Liver (tissue), 9 donors: Measurements from ENCODE around the gene LSAMP. TPM values are rescaled to one million over a fixed set of nuclear protein-coding genes. Genes with fewer than 3 reads are reported as not detected.

Experiments
- DNase-seq: peaks from one replicate; pipeline ENCODE4 v3.0.0-alpha.2; 2017; ENCODE audit warnings: low spot score
- H3K27ac ChIP-seq, 2 donors: one replicate each; pipeline ENCODE4 v1.7.0; 2013; ENCODE audit warnings: inconsistent platforms in 2 of 2, low read length in 2 of 2, control low read depth in 1 of 2, low read depth in 1 of 2, mild to moderate bottlenecking in 1 of 2
- H3K27me3 ChIP-seq, 4 donors: one replicate each; pipeline versions ENCODE4 v1.6.1 to v1.7.0; 2013; ENCODE audit warnings: low read length in 3 of 4, inconsistent platforms in 1 of 4, mild to moderate bottlenecking in 1 of 4, moderate library complexity in 1 of 4; ENCODE audit not compliant: control insufficient read depth in 4 of 4, insufficient read depth in 4 of 4
- H3K36me3 ChIP-seq, 4 donors: one replicate each; pipeline versions ENCODE4 v1.6.1 to v1.7.0; 2013; ENCODE audit warnings: low read length in 3 of 4, mild to moderate bottlenecking in 3 of 4, low read depth in 1 of 4, moderate library complexity in 1 of 4; ENCODE audit not compliant: control insufficient read depth in 4 of 4, insufficient read depth in 3 of 4
- H3K4me1 ChIP-seq, 4 donors: one replicate each; pipeline versions ENCODE4 v1.6.1 to v1.7.0; 2013; ENCODE audit warnings: low read length in 3 of 4, mild to moderate bottlenecking in 3 of 4, moderate library complexity in 1 of 4; ENCODE audit not compliant: control insufficient read depth in 4 of 4, insufficient read depth in 4 of 4
- H3K4me3 ChIP-seq, 3 donors: one replicate each; pipeline versions ENCODE4 v1.6.1 to v1.7.0; 2013; ENCODE audit warnings: low read length in 3 of 3, control low read depth in 1 of 3, low read depth in 1 of 3, mild to moderate bottlenecking in 1 of 3
- H3K9ac ChIP-seq, 2 donors: one replicate each; pipeline ENCODE4 v1.7.0; 2013; ENCODE audit warnings: low read length in 2 of 2, mild to moderate bottlenecking in 2 of 2, moderate library complexity in 2 of 2, control low read depth in 1 of 2, low read depth in 1 of 2
- H3K9me3 ChIP-seq, 4 donors: one replicate each; pipeline versions ENCODE4 v1.6.1 to v1.7.0; 2013; ENCODE audit warnings: low read length in 3 of 4; ENCODE audit not compliant: control insufficient read depth in 4 of 4
- EGR1 ChIP-seq, 2 donors: IDR thresholded peaks; 2 replicates each; pipeline ENCODE4 v1.6.1; 2016 to 2018; ENCODE audit warnings: antibody characterized with exemption in 2 of 2, low read depth in 2 of 2
- FOXA1 ChIP-seq: IDR thresholded peaks from 2 replicates; pipeline ENCODE4 v1.6.1; 2016; ENCODE audit warnings: antibody characterized with exemption
- FOXA2 ChIP-seq: IDR thresholded peaks from 2 replicates; pipeline ENCODE4 v1.6.1; 2016; ENCODE audit warnings: antibody characterized with exemption
- GABPA ChIP-seq, 2 donors: IDR thresholded peaks in 1 of 2; conservative IDR thresholded peaks in 1 of 2; 2 replicates each; pipeline ENCODE4 v1.6.1; 2016; ENCODE audit warnings: antibody characterized with exemption in 2 of 2, mild to moderate bottlenecking in 1 of 2, moderate library complexity in 1 of 2
- HNF4A ChIP-seq, 2 donors: conservative IDR thresholded peaks; 2 replicates each; pipeline ENCODE4 v1.6.1; 2016; ENCODE audit warnings: antibody characterized with exemption in 2 of 2, mild to moderate bottlenecking in 2 of 2
- HNF4G ChIP-seq: IDR thresholded peaks from 2 replicates; pipeline ENCODE4 v1.6.1; 2016; ENCODE audit warnings: antibody characterized with exemption
- NR2F2 ChIP-seq: IDR thresholded peaks from 2 replicates; pipeline ENCODE4 v1.6.1; 2016; ENCODE audit warnings: antibody characterized with exemption
- RAD21 ChIP-seq, 2 donors: IDR thresholded peaks; 2 replicates each; pipeline ENCODE4 v1.6.1; 2016; ENCODE audit warnings: antibody characterized with exemption in 2 of 2, mild to moderate bottlenecking in 2 of 2
- RXRA ChIP-seq, 2 donors: IDR thresholded peaks; 2 replicates each; pipeline ENCODE4 v1.6.1; 2017 to 2018; ENCODE audit warnings: antibody characterized with exemption in 2 of 2, mild to moderate bottlenecking in 1 of 2
- SP1 ChIP-seq: IDR thresholded peaks from 2 replicates; pipeline ENCODE4 v1.6.1; 2018; ENCODE audit warnings: antibody characterized with exemption, mild to moderate bottlenecking
- TAF1 ChIP-seq: conservative IDR thresholded peaks from 2 replicates; pipeline ENCODE4 v1.6.1; 2016; ENCODE audit warnings: antibody characterized with exemption, mild to moderate bottlenecking
- YY1 ChIP-seq: IDR thresholded peaks from 2 replicates; pipeline ENCODE4 v1.6.1; 2016; ENCODE audit warnings: antibody characterized with exemption, mild to moderate bottlenecking
- WGBS: extraction: QIAGEN DNeasy Blood & Tissue Kit; methylation state at CpG from one replicate; pipeline ENCODE4 v1.1.7; 2013; 5-methylcytosine and 5-hydroxymethylcytosine counted together
- polyA plus RNA-seq, 2 donors: library from polyadenylated mRNA; stranded (reverse) in 1 of 2; unstranded in 1 of 2; fragments of 200-250 nt in 1 of 2; fragments of >200 nt in 1 of 2; fragmentation: Nextera tagmentation in 1 of 2; extraction: Ambion mirVana in 1 of 2; gene quantifications; one replicate each; pipeline versions ENCODE4 v1.2.1 to v1.2.3, GENCODE V29; 2013 to 2015
- total RNA-seq, 2 donors: library from RNA; depleted of rRNA; stranded (reverse); fragments of >200 nt; gene quantifications; one replicate each; pipeline ENCODE4 v1.2.3, GENCODE V29; 2014
- TF ChIP-seq, protein P1 (sequence below): IDR thresholded peaks from 2 replicates; pipeline ENCODE4 v1.6.1; 2016; ENCODE audit warnings: antibody characterized with exemption
- TF ChIP-seq, protein P2 (sequence below): fragments of 150-350 bp; IDR thresholded peaks from 2 replicates; pipeline ENCODE4 v1.5.1; 2017; ENCODE audit warnings: improper control_type of control experiment, low read depth, low read length; ENCODE audit not compliant: missing input control
- TF ChIP-seq, protein P3 (sequence below): IDR thresholded peaks from 2 replicates; pipeline ENCODE4 v1.6.1; 2016; ENCODE audit warnings: antibody characterized with exemption
- TF ChIP-seq, protein P4 (sequence below): IDR thresholded peaks from 2 replicates; pipeline ENCODE4 v1.6.1; 2016; ENCODE audit warnings: antibody characterized with exemption
- donor health status: healthy.
- donor health status: healthy.
- donor health status: healthy.
- donor health status: healthy.
- donor health status: healthy.

The LSAMP gene
- total and polyA plus RNA-seq, 4 donors = 0.01 to 0.17 (median 0.06) TPM

DNA sequence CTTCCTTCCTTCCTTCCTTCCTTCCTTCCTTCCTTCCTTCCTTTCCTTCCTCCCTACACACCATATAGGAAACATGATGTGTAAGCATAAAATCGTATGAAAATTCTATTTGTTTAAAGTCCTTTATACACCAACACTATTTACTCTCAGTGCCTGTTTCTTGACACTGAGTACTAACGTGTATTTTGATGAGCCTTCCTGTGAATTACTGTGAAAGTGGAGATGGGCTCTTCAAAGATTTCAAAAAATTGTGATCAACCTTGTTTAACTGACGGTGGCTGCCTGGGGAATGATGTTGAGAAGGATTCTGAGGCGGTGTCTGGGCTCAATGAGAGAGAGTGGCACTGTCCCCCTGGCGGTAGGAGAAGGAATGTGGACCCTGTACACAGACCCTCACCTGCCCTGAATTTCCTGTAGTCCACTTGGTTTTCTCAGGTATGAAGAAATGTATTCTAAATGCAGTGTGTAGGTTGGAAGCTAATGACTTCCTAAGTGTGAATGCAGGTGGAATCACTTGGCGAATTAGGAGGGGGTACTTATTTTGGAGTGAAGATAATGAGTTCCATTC lies 584.0 kb downstream of the LSAMP start:
- 61% methylated on average over 6 of the region's 6 CpGs for WGBS
- Histone ChIP-seq H3K4me1 (no peaks in the 10 kb centered on the region), H3K9ac (no peak overlapping the region), H3K36me3 (no peaks in the 10 kb centered on the region), H3K27ac (no peak overlapping the region), H3K9me3 (no peaks in the 10 kb centered on the region), H3K4me3 (no peak overlapping the region), H3K27me3 (no peaks in the 10 kb centered on the region)
- no peak for DNase-seq
- TF ChIP-seq RXRA (IDR thresholded peaks at IDR 0.05) (no peak), FOXA1 (no peak), YY1 (no peak), FOXA2 (no peak)

DNA sequence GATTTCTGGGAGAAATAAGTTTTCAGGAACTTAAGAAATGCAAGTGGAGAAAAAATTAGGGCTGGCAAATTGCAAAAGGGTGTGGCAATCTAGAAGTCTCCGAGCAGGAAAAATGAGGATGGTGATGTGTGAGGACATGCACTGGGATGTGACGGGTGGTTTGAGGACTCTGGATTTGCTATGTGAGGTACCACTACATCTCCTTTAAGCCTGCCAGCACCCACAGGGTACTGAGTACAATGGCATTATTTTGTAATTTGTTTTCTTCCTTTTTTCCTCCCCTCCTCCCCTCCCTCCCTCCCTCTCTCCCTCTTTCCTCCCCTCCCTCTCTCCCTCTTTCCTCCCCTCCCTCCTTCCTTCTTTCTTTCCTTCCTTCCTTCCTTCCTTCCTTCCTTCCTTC lies 584.5 kb downstream of the LSAMP start:
- no peak overlapping the region for H3K9ac ChIP-seq
- TF ChIP-seq, protein P1, sequence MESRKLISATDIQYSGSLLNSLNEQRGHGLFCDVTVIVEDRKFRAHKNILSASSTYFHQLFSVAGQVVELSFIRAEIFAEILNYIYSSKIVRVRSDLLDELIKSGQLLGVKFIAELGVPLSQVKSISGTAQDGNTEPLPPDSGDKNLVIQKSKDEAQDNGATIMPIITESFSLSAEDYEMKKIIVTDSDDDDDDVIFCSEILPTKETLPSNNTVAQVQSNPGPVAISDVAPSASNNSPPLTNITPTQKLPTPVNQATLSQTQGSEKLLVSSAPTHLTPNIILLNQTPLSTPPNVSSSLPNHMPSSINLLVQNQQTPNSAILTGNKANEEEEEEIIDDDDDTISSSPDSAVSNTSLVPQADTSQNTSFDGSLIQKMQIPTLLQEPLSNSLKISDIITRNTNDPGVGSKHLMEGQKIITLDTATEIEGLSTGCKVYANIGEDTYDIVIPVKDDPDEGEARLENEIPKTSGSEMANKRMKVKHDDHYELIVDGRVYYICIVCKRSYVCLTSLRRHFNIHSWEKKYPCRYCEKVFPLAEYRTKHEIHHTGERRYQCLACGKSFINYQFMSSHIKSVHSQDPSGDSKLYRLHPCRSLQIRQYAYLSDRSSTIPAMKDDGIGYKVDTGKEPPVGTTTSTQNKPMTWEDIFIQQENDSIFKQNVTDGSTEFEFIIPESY = no peak
- no peak for TF ChIP-seq SP1
- no peak for TF ChIP-seq FOXA1
- TF ChIP-seq, protein P2, sequence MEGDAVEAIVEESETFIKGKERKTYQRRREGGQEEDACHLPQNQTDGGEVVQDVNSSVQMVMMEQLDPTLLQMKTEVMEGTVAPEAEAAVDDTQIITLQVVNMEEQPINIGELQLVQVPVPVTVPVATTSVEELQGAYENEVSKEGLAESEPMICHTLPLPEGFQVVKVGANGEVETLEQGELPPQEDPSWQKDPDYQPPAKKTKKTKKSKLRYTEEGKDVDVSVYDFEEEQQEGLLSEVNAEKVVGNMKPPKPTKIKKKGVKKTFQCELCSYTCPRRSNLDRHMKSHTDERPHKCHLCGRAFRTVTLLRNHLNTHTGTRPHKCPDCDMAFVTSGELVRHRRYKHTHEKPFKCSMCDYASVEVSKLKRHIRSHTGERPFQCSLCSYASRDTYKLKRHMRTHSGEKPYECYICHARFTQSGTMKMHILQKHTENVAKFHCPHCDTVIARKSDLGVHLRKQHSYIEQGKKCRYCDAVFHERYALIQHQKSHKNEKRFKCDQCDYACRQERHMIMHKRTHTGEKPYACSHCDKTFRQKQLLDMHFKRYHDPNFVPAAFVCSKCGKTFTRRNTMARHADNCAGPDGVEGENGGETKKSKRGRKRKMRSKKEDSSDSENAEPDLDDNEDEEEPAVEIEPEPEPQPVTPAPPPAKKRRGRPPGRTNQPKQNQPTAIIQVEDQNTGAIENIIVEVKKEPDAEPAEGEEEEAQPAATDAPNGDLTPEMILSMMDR = no peak
- TF ChIP-seq, protein P3, sequence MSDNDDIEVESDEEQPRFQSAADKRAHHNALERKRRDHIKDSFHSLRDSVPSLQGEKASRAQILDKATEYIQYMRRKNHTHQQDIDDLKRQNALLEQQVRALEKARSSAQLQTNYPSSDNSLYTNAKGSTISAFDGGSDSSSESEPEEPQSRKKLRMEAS = no peak
- TF ChIP-seq NR2F2 = no peak
- no peak for TF ChIP-seq RXRA (IDR thresholded peaks at IDR 0.05)
- 79% methylated on average over 2 of the region's 2 CpGs for WGBS
- no peaks in the 10 kb centered on the region for H3K4me1 ChIP-seq
- H3K9me3 ChIP-seq = no peaks in the 10 kb centered on the region
- no peak overlapping the region for H3K27ac ChIP-seq
- H3K4me3 ChIP-seq = no peak overlapping the region
- no peaks in the 10 kb centered on the region for H3K36me3 ChIP-seq
- no peak for DNase-seq
- H3K27me3 ChIP-seq = no peaks in the 10 kb centered on the region

DNA sequence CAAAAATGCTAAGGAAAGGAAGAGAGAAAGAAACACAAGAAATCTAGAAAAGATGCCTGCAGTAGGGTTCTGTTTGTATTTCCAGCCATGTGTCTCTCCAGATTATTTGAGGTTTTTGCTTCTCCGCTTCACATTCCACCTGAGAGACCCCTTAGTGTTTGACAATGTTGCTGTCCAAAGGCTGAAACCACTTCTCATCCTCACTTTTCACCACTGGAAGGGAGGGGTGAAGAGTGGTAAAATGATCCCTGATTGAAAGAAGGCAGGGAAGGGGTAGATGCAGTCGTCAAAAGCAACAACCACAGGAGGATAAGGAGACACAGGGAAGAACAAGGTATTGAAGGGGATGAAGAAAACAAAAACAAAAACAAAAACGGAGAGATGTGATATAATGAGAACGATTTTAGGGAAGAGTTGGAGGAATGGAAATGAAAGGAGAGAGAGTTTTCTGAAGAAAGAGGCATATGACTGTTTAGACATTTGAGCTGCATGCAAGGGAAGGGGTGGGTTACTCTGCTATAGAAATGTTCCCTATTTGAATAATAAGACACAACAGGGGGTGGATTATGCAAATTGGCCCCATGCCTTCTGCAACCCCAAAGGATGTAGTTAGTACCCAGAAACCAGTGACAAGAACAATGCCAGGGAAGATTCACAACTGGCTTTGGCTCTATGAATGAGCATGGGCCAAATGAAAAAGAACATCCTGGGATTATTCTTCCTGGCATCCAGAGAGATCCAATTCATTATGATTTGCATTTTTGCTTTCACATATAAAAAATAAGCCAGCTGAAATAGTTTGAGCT lies 586.1 kb downstream of the LSAMP start:
- no peaks in the 10 kb centered on the region for H3K27me3 ChIP-seq
- H3K4me3 ChIP-seq = no peak overlapping the region
- no peaks in the 10 kb centered on the region for H3K4me1 ChIP-seq
- H3K27ac ChIP-seq = no peak overlapping the region
- DNase-seq = no peak
- no peaks in the 10 kb centered on the region for H3K36me3 ChIP-seq
- WGBS = 13% methylated on average over 4 of the region's 4 CpGs
- no peaks in the 10 kb centered on the region for H3K9me3 ChIP-seq
- H3K9ac ChIP-seq = no peak overlapping the region
- no peak for TF ChIP-seq HNF4G
- TF ChIP-seq HNF4A (conservative IDR thresholded peaks at IDR 0.05) = no peak
- TF ChIP-seq, protein P2 = no peak
- no peak for TF ChIP-seq GABPA (IDR thresholded peaks at IDR 0.05 in 1 of 2, conservative IDR thresholded peaks at IDR 0.05 in 1 of 2)
- TF ChIP-seq, protein P3 = no peak
- no peak for TF ChIP-seq YY1
- no peak for TF ChIP-seq SP1
- no peak for TF ChIP-seq NR2F2
- TF ChIP-seq, protein P4, sequence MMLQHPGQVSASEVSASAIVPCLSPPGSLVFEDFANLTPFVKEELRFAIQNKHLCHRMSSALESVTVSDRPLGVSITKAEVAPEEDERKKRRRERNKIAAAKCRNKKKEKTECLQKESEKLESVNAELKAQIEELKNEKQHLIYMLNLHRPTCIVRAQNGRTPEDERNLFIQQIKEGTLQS = no peak
- no peak for TF ChIP-seq TAF1
- no peak for TF ChIP-seq FOXA2
- TF ChIP-seq FOXA1 = no peak
- no peak for TF ChIP-seq EGR1 (IDR thresholded peaks at IDR 0.05; ENCODE audit: low read depth in 2 of 2)
- no peak for TF ChIP-seq RAD21 (IDR thresholded peaks at IDR 0.05)
- no peak for TF ChIP-seq RXRA (IDR thresholded peaks at IDR 0.05)
